OCI-LY3 (cell line): Measurements from ENCODE around the gene TSPYL6.

ENCODE experiments used
- H2AFZ ChIP-seq: fragments of 200-600, 300-600 bp; shearing (Covaris generic); 2 replicates; pipeline ENCODE4 v1.6.0; 2014; ENCODE audit warnings: antibody characterized with exemption, low read depth, low read length
- H3K27ac ChIP-seq: fragments of 200-600, 300-600 bp; sonication (generic); 2 replicates; pipeline ENCODE4 v1.5.1; 2014; ENCODE audit warnings: mild to moderate bottlenecking, low read length, moderate library complexity, mixed read lengths
- H3K27me3 ChIP-seq: fragments of 200-600, 300-600 bp; sonication (generic); 2 replicates; pipeline ENCODE4 v1.6.1; 2014; ENCODE audit warnings: low read depth, low read length, mixed read lengths
- H3K36me3 ChIP-seq: fragments of 200-600, 300-600 bp; sonication (generic); replicated peaks from 2 replicates; pipeline ENCODE3; 2014; ENCODE audit warnings: low read depth, low read length, mixed read lengths
- H3K4me1 ChIP-seq: fragments of 300-600, 200-600 bp; sonication (generic); 2 replicates; pipeline ENCODE4 v1.6.1; 2014; ENCODE audit warnings: low read length, mixed read lengths
- H3K4me2 ChIP-seq: fragments of 200-600, 300-600 bp; sonication (generic); 2 replicates; pipeline ENCODE4 v1.6.1; 2014; ENCODE audit warnings: low read length, mixed read lengths
- H3K4me3 ChIP-seq: fragments of 300-600, 200-600 bp; sonication (generic); 2 replicates; pipeline ENCODE4 v1.5.1; 2014; ENCODE audit warnings: antibody characterized with exemption, mild to moderate bottlenecking, low read length, moderate library complexity
- H3K79me2 ChIP-seq: fragments of 300-600, 200-600 bp; shearing (Covaris generic); 2 replicates; pipeline ENCODE4 v1.6.1; 2014; ENCODE audit warnings: mild to moderate bottlenecking, low read length, mixed read lengths
- H3K9ac ChIP-seq: fragments of 300-600, 200-600 bp; shearing (Covaris generic); 2 replicates; pipeline ENCODE4 v1.6.0; 2014; ENCODE audit warnings: mild to moderate bottlenecking, low read length, moderate library complexity
- H3K9me3 ChIP-seq: fragments of 200-600, 300-600 bp; shearing (Covaris generic); 2 replicates; pipeline ENCODE4 v1.6.1; 2014; ENCODE audit warnings: low read length, mixed read lengths; ENCODE audit not compliant: insufficient read depth
- H4K20me1 ChIP-seq: fragments of 200-600, 300-600 bp; sonication (generic); 2 replicates; pipeline ENCODE4 v1.6.1; 2016; ENCODE audit warnings: low read length, mixed read lengths; ENCODE audit not compliant: insufficient read depth
- EZH2phosphoT487 ChIP-seq: fragments of 200-600 bp; shearing (Covaris generic); IDR thresholded peaks from 2 replicates; pipeline ENCODE4 v1.6.1; 2018; ENCODE audit warnings: antibody characterized with exemption, mixed run types, low read depth
- TF ChIP-seq, protein P1 (sequence below): fragments of 200-600, 300-600 bp; sonication (generic); IDR thresholded peaks from 2 replicates; pipeline ENCODE4 v1.5.1; 2014; ENCODE audit warnings: antibody characterized with exemption, low read length, low read depth

TSPYL6 gene

DNA sequence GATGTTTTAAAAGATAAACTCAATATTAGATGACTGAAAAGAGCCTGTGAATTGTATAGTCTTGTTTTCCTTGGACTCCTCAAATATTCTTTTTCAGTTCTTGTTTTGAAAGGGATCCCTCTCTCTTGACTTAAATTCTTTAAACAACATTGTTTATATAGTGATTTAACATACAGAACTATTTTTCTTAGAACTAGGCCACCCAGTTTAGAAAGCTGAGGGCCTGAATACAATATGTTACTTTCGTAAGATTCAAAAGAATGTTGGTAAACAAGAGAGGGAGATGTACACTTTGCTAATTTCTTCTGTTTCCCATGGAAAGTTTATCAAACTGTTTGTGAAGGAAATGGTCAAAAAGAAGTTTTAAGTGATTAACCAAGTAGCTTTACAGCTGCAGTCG lies 5.5 kb upstream of the TSPYL6 start:
- H3K9me3 ChIP-seq = no peaks in the 10 kb centered on the region
- H2AFZ ChIP-seq = no peak overlapping the region
- H3K27ac ChIP-seq = no peak overlapping the region
- TF ChIP-seq, protein P1, sequence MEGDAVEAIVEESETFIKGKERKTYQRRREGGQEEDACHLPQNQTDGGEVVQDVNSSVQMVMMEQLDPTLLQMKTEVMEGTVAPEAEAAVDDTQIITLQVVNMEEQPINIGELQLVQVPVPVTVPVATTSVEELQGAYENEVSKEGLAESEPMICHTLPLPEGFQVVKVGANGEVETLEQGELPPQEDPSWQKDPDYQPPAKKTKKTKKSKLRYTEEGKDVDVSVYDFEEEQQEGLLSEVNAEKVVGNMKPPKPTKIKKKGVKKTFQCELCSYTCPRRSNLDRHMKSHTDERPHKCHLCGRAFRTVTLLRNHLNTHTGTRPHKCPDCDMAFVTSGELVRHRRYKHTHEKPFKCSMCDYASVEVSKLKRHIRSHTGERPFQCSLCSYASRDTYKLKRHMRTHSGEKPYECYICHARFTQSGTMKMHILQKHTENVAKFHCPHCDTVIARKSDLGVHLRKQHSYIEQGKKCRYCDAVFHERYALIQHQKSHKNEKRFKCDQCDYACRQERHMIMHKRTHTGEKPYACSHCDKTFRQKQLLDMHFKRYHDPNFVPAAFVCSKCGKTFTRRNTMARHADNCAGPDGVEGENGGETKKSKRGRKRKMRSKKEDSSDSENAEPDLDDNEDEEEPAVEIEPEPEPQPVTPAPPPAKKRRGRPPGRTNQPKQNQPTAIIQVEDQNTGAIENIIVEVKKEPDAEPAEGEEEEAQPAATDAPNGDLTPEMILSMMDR = no peak
- TF ChIP-seq EZH2phosphoT487 = no peak
- no peak overlapping the region for H3K4me2 ChIP-seq
- no peaks in the 10 kb centered on the region for H3K36me3 ChIP-seq
- H3K4me1 ChIP-seq = no peaks in the 10 kb centered on the region
- H3K79me2 ChIP-seq = no peaks in the 10 kb centered on the region
- no peak overlapping the region for H3K4me3 ChIP-seq
- no peaks in the 10 kb centered on the region for H4K20me1 ChIP-seq
- H3K27me3 ChIP-seq = no peaks in the 10 kb centered on the region
- H3K9ac ChIP-seq = no peak overlapping the region

DNA sequence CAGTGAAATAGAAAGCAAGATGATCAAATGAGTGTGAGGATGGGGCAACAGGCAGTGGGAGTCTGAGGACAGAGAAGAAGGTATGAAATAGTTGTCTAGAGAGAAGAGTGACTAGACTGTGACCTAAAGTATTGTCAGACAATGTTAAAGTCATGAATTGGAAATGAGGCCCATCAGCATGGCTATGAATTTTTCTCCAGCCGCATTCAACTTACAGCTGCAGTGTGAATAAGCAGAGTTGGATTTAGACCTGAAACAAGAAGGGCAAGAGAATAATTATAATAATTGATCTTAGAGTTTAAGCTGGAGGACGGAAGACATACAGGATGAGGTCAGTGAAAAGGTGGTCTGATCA lies 4.2 kb upstream of the TSPYL6 start:
- TF ChIP-seq, protein P1 = no peak
- TF ChIP-seq EZH2phosphoT487 = no peak
- Histone ChIP-seq H3K4me1 (no peaks in the 10 kb centered on the region), H2AFZ (no peak overlapping the region), H3K27me3 (no peaks in the 10 kb centered on the region), H3K36me3 (no peaks in the 10 kb centered on the region), H3K9me3 (no peaks in the 10 kb centered on the region), H3K79me2 (no peaks in the 10 kb centered on the region), H3K4me2 (no peak overlapping the region), H4K20me1 (no peaks in the 10 kb centered on the region), H3K27ac (no peak overlapping the region), H3K9ac (no peak overlapping the region), H3K4me3 (no peak overlapping the region)

DNA sequence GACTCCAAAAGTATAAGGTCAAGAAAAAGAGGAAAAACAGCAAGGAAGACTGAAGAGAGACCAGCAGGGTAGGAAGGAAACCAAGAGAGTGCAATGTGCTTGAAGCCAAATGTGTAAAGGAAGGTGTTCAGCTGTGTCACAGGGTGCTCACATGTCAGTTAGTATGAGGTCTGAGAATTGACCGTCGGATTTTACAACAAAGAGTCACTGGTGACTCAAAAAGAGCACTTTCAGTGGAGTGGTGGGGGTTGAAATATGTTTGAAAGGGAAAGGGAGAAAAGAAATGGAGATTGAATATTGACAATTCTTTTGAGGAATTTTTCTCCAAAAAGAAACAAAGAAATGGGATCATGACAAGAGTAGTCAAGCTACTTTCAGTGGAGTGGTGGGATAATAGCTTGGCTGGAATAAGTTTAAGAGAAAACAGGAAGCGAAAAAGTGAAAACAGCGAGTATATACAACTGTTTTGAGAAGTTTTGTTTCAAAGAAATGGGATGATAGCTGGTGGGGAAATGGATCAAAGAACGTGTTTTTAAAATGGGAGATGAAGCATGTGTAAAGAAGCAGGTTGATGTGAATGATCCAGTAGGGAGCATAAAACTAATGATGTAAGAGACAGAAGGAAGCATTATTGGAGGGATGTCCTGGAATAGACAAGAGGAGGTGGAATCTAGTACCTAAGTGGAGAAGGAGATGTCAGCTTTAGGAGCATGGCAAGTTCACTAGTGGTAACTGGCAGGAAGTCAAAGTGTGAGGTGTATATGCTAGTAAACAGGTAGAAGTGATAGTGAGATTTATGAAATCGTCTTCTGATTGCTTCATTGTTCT lies 3.6 kb upstream of the TSPYL6 start:
- H3K9me3 ChIP-seq = no peaks in the 10 kb centered on the region
- TF ChIP-seq, protein P1 = no peak
- TF ChIP-seq EZH2phosphoT487 = no peak
- H3K4me2 ChIP-seq = no peak overlapping the region
- H3K79me2 ChIP-seq = no peaks in the 10 kb centered on the region
- H3K4me1 ChIP-seq = no peaks in the 10 kb centered on the region
- no peak overlapping the region; the same call in 1 of the 2 replicates for H2AFZ ChIP-seq
- no peaks in the 10 kb centered on the region for H3K27me3 ChIP-seq
- no peak overlapping the region for H3K27ac ChIP-seq
- H3K36me3 ChIP-seq = no peaks in the 10 kb centered on the region
- no peaks in the 10 kb centered on the region for H4K20me1 ChIP-seq
- H3K4me3 ChIP-seq = no peak overlapping the region
- H3K9ac ChIP-seq = no peak overlapping the region

DNA sequence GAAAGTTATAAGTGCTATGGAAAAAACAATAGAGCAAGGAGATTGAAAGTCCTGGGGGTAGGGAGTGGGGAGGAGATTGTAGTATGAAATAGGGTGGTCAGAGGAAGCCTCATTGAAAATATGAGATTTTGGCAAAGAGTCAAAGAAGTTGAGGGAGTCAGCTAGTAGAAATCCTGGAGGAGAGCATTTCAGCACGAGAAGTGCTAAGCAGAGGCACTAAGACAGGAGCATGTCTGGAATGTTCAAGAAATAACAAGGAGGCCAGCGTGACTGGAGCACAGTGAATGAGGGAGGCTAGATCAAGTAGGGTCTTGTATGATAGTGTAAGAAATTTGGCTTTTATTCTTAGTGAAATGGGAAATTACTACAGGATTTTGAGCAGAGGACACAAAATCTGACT lies 2.1 kb upstream of the TSPYL6 start:
- Histone ChIP-seq H3K27me3 (no peaks in the 10 kb centered on the region), H3K79me2 (no peaks in the 10 kb centered on the region), H4K20me1 (no peaks in the 10 kb centered on the region), H3K9me3 (no peaks in the 10 kb centered on the region), H2AFZ (no peak overlapping the region), H3K27ac (no peak overlapping the region), H3K36me3 (no peaks in the 10 kb centered on the region), H3K4me2 (no peak overlapping the region), H3K4me3 (no peak overlapping the region), H3K9ac (no peak overlapping the region), H3K4me1 (no peaks in the 10 kb centered on the region)
- no peak for TF ChIP-seq EZH2phosphoT487
- TF ChIP-seq, protein P1 = no peak
